Measurements from ENCODE around the gene RARG. TPM values are rescaled to one million over a fixed set of nuclear protein-coding genes. Genes with fewer than 3 reads are reported as not detected.
"Not testable (repeated sequence)": the region's sequence is repeated elsewhere in the genome, so short reads cannot be mapped to it uniquely, and the experiment has no call there.

RARG gene
- total RNA-seq, 1 experiment from 2014 or later = 1.7 TPM

DNA sequence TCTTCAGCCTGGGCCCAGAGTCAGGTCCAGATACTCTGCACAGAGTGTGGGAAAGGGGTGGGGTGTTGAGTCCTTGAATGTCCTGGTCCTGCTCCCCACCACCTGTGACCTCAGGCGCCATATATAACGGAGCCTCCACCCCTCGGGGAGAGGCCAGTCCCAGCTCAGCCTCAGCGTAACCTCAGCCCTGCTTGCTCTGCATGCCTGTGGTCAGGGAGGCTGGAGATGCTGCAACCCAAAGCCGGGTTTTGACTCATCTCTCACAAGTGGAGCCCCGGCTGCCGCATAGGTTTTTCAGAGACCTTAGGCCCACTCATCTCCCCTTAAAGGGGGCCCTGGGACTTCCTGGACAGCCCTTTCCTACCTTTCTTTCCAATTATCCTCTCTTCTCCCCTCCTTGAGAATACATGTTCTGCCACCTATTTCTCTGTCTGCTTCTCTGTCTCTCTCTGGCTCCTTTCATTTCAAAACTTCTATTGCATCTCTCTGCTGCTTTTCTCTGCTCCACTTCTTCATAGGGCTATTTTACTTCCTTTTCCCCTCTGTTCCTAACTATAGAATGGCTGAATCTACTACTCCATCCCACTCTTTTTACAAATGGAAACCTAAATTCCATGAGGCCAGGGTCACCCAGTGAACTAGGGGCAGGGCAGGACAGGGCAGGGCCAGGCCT, 26.1 kb downstream of the RARG start:
- Histone ChIP-seq H3K36me3 (ENCODE audit: insufficient read depth, low read length) (peaks cover 9% of the 10 kb centered on the region; the same call in 1 of the 2 replicates), H3K9me3 (ENCODE audit: low read length) (no peaks in the 10 kb centered on the region), H3K9me2 (replicated peaks; ENCODE audit: insufficient read depth, low read length) (no peaks in the 10 kb centered on the region), H3K9ac (ENCODE audit: low read length) (peak overlapping the region; percentile 80), H3K4me1 (ENCODE audit: low read length) (peaks cover 76% of the 10 kb centered on the region), H2AFZ (ENCODE audit: low read length) (no peak overlapping the region), H3K27me3 (ENCODE audit: low read length) (no peaks in the 10 kb centered on the region), H3K79me2 (ENCODE audit: low read length) (peaks cover 50% of the 10 kb centered on the region), H4K20me1 (ENCODE audit: insufficient read depth, low read depth, low read length) (no peaks in the 10 kb centered on the region), H3K27ac (ENCODE audit: low read length) (peak overlapping the region; percentile 91), H3K4me3 (ENCODE audit: low read length) (peak overlapping the region; percentile 74), H3K4me2 (ENCODE audit: low read depth, low read length, poor library complexity, severe bottlenecking) (peak overlapping the region; percentile 93)
- DNase-seq = peak; percentile 86

DNA sequence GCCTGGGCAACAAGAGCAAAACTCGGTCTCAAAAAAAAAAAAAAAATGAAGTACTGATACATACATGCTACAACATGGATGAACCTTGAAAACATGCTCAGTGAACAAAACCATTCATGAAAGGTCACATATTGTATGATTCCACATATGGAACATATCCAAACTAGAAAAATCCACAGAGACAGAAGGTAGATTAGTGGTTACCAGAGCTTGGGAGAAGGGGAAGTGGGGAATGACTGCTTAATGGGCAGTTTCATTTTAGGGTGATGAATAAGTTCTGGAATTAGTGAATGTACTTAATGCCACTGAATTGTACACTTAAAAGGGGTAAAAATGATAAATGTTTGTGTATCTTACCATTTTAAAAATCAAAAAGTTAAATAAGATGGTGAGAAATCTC, 27.7 kb downstream of the RARG start:
- Histone ChIP-seq H3K36me3 (ENCODE audit: insufficient read depth, low read length) (peaks cover 12% of the 10 kb centered on the region), H3K27ac (ENCODE audit: low read length) (peak overlapping the region; percentile 91; the same call in 1 of the 2 replicates), H3K4me2 (ENCODE audit: low read depth, low read length, poor library complexity, severe bottlenecking) (peak overlapping the region; percentile 93), H3K4me3 (ENCODE audit: low read length) (no peak overlapping the region), H4K20me1 (ENCODE audit: insufficient read depth, low read depth, low read length) (no peaks in the 10 kb centered on the region), H3K79me2 (ENCODE audit: low read length) (peaks cover 58% of the 10 kb centered on the region), H3K27me3 (ENCODE audit: low read length) (no peaks in the 10 kb centered on the region), H3K9me3 (ENCODE audit: low read length) (no peaks in the 10 kb centered on the region), H3K9ac (ENCODE audit: low read length) (no peak overlapping the region), H3K9me2 (replicated peaks; ENCODE audit: insufficient read depth, low read length) (no peaks in the 10 kb centered on the region), H3K4me1 (ENCODE audit: low read length) (peaks cover 90% of the 10 kb centered on the region), H2AFZ (ENCODE audit: low read length) (no peak overlapping the region)
- no peak for DNase-seq

DNA sequence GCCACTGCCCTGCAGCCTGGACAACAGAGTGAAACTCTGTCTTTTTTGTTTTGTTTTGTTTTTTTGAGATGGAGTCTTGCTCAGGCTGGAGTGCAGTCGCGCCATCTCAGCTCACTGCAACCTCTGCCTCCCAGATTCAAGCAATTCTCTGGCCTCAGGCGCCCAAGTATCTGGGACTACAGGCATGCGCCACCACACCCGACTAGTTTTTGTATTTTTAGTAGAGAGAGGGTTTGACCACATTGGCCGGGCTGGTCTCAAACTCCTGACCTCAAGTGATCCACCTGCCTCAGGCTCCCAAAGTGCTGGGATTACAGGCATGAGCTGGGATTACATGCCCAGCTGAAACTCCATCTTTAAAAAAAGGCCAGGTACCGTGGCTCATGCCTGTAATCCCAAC, 29.7 kb downstream of the RARG start:
- Histone ChIP-seq H3K4me3 (ENCODE audit: low read length) (peak overlapping the region; percentile 47; the same call in 1 of the 2 replicates), H3K4me1 (ENCODE audit: low read length) (peaks cover 76% of the 10 kb centered on the region), H3K36me3 (ENCODE audit: insufficient read depth, low read length) (peaks cover 12% of the 10 kb centered on the region), H3K4me2 (ENCODE audit: low read depth, low read length, poor library complexity, severe bottlenecking) (peak overlapping the region; percentile 74), H3K27ac (ENCODE audit: low read length) (peak overlapping the region; percentile 95), H3K79me2 (ENCODE audit: low read length) (peaks cover 61% of the 10 kb centered on the region)
- not testable (repeated sequence) for DNase-seq; H2AFZ ChIP-seq (ENCODE audit: low read length); H3K9me2 ChIP-seq (replicated peaks; ENCODE audit: insufficient read depth, low read length); H3K9me3 ChIP-seq (ENCODE audit: low read length); H3K9ac ChIP-seq (ENCODE audit: low read length); H3K27me3 ChIP-seq (ENCODE audit: low read length); H4K20me1 ChIP-seq (ENCODE audit: insufficient read depth, low read depth, low read length)

GRCh38 chr12:53201639-53202038, 30.4 kb downstream of the RARG start:
- Histone ChIP-seq H3K4me1 (ENCODE audit: low read length) (peaks cover 74% of the 10 kb centered on the region), H3K79me2 (ENCODE audit: low read length) (peaks cover 57% of the 10 kb centered on the region), H3K4me2 (ENCODE audit: low read depth, low read length, poor library complexity, severe bottlenecking) (peak overlapping the region; percentile 74)

GRCh38 chr12:53201177-53201541, 30.9 kb downstream of the RARG start:
- H4K20me1 ChIP-seq (ENCODE audit: insufficient read depth, low read depth, low read length) = no peaks in the 10 kb centered on the region

More at GRCh38 chr12:53201639-53202038, 30.4 kb downstream of the RARG start:
- Histone ChIP-seq H4K20me1 (ENCODE audit: insufficient read depth, low read depth, low read length) (no peaks in the 10 kb centered on the region), H3K9me3 (ENCODE audit: low read length) (no peaks in the 10 kb centered on the region), H3K4me3 (ENCODE audit: low read length) (peak overlapping the region; percentile 47), H3K27ac (ENCODE audit: low read length) (peak overlapping the region; percentile 95), H3K9ac (ENCODE audit: low read length) (peak overlapping the region; percentile 62), H2AFZ (ENCODE audit: low read length) (no peak overlapping the region), H3K27me3 (ENCODE audit: low read length) (no peaks in the 10 kb centered on the region), H3K9me2 (replicated peaks; ENCODE audit: insufficient read depth, low read length) (no peaks in the 10 kb centered on the region), H3K36me3 (ENCODE audit: insufficient read depth, low read length) (peaks cover 13% of the 10 kb centered on the region)
- DNase-seq = peak; percentile 65

DNA sequence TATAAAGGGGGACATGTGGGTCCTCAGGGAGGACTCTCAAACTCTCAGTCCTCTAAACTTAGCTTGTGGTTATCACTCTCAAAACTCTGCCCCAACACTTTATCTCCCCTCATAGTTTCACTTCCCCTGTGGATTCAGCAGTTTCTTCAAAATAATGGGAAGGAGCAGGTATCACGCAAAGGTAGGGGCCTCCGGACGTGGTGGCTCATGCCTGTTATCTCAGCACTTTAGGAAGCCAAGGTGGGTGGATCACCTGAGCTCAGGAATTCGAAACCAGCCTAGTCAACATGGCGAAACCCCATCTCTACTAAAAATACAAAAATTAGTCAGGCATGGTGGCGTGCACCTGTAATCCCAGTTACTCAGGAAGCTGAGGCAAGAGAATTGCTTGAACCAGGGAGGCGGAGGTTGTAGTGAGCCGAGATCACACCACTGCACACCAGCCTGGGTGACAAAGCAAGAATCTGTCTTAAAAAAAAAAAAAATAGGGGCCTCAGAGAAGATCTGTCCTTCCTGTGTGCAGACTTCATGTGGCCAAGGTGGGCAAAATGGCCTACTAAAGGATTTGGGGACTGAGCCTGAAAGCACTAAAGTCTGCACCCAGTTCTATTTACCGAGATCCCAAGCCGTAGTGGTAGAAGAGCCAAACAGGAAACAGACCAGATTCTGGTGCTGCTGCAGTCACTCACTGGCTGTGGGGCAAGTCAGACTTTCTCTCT, 31.4 kb downstream of the RARG start:
- no peaks in the 10 kb centered on the region for H3K9me3 ChIP-seq (ENCODE audit: low read length)
- H2AFZ ChIP-seq (ENCODE audit: low read length) = no peak overlapping the region
- H4K20me1 ChIP-seq (ENCODE audit: insufficient read depth, low read depth, low read length) = no peaks in the 10 kb centered on the region
- peak overlapping the region; percentile 74 for H3K4me2 ChIP-seq (ENCODE audit: low read depth, low read length, poor library complexity, severe bottlenecking)
- H3K27ac ChIP-seq (ENCODE audit: low read length) = peak overlapping the region; percentile 95
- H3K4me1 ChIP-seq (ENCODE audit: low read length) = peaks cover 65% of the 10 kb centered on the region
- H3K79me2 ChIP-seq (ENCODE audit: low read length) = peaks cover 47% of the 10 kb centered on the region
- H3K36me3 ChIP-seq (ENCODE audit: insufficient read depth, low read length) = peaks cover 23% of the 10 kb centered on the region
- peak; percentile 83 for DNase-seq
- peak overlapping the region; percentile 47 for H3K4me3 ChIP-seq (ENCODE audit: low read length)
- peak overlapping the region; percentile 62 for H3K9ac ChIP-seq (ENCODE audit: low read length)
- H3K27me3 ChIP-seq (ENCODE audit: low read length) = no peaks in the 10 kb centered on the region
- H3K9me2 ChIP-seq (replicated peaks; ENCODE audit: insufficient read depth, low read length) = no peaks in the 10 kb centered on the region

More at GRCh38 chr12:53201177-53201541, 30.9 kb downstream of the RARG start:
- Histone ChIP-seq H3K36me3 (ENCODE audit: insufficient read depth, low read length) (peaks cover 18% of the 10 kb centered on the region), H3K9me2 (replicated peaks; ENCODE audit: insufficient read depth, low read length) (no peaks in the 10 kb centered on the region), H3K9me3 (ENCODE audit: low read length) (no peaks in the 10 kb centered on the region), H3K79me2 (ENCODE audit: low read length) (peaks cover 52% of the 10 kb centered on the region), H3K4me3 (ENCODE audit: low read length) (peak overlapping the region; percentile 47), H3K9ac (ENCODE audit: low read length) (peak overlapping the region; percentile 62), H3K27me3 (ENCODE audit: low read length) (no peaks in the 10 kb centered on the region), H3K27ac (ENCODE audit: low read length) (peak overlapping the region; percentile 95), H3K4me2 (ENCODE audit: low read depth, low read length, poor library complexity, severe bottlenecking) (peak overlapping the region; percentile 74), H3K4me1 (ENCODE audit: low read length) (peaks cover 71% of the 10 kb centered on the region), H2AFZ (ENCODE audit: low read length) (no peak overlapping the region)
- no peak for DNase-seq

GRCh38 chr12:53200107-53200457, 31.9 kb downstream of the RARG start:
- DNase-seq = no peak
- Histone ChIP-seq H3K27ac (ENCODE audit: low read length) (peak overlapping the region; percentile 95), H3K4me2 (ENCODE audit: low read depth, low read length, poor library complexity, severe bottlenecking) (peak overlapping the region; percentile 74), H3K79me2 (ENCODE audit: low read length) (peaks cover 42% of the 10 kb centered on the region), H4K20me1 (ENCODE audit: insufficient read depth, low read depth, low read length) (no peaks in the 10 kb centered on the region), H2AFZ (ENCODE audit: low read length) (no peak overlapping the region), H3K27me3 (ENCODE audit: low read length) (no peaks in the 10 kb centered on the region), H3K4me1 (ENCODE audit: low read length) (peaks cover 60% of the 10 kb centered on the region), H3K4me3 (ENCODE audit: low read length) (peak overlapping the region; percentile 47), H3K9me2 (replicated peaks; ENCODE audit: insufficient read depth, low read length) (no peaks in the 10 kb centered on the region), H3K9ac (ENCODE audit: low read length) (peak overlapping the region; percentile 62), H3K36me3 (ENCODE audit: insufficient read depth, low read length) (peaks cover 25% of the 10 kb centered on the region), H3K9me3 (ENCODE audit: low read length) (no peaks in the 10 kb centered on the region)

DNA sequence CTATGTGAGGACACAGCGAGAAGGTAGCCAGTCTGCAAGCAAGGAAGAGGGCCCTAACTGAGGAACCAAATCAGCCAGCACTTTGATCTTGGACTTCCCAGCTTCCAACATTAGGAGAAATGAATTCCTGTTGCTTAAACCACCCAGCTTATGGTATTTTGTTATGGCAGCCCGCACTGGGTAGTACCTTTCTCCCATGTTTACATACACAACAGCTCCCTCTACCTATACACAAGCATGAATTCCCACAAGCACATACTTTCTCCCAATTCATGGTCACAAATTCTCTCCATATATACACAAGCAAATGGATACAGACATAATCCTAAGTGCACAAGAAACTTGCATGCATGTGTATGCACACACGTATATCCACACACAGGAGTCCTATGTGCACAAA, 32.3 kb downstream of the RARG start:
- Histone ChIP-seq H3K9ac (ENCODE audit: low read length) (peak overlapping the region; percentile 62), H3K27ac (ENCODE audit: low read length) (peak overlapping the region; percentile 95), H3K36me3 (ENCODE audit: insufficient read depth, low read length) (peaks cover 25% of the 10 kb centered on the region), H4K20me1 (ENCODE audit: insufficient read depth, low read depth, low read length) (no peaks in the 10 kb centered on the region), H3K9me2 (replicated peaks; ENCODE audit: insufficient read depth, low read length) (no peaks in the 10 kb centered on the region), H3K9me3 (ENCODE audit: low read length) (no peaks in the 10 kb centered on the region), H3K27me3 (ENCODE audit: low read length) (no peaks in the 10 kb centered on the region), H3K4me3 (ENCODE audit: low read length) (peak overlapping the region; percentile 47), H3K79me2 (ENCODE audit: low read length) (peaks cover 38% of the 10 kb centered on the region), H2AFZ (ENCODE audit: low read length) (no peak overlapping the region), H3K4me2 (ENCODE audit: low read depth, low read length, poor library complexity, severe bottlenecking) (peak overlapping the region; percentile 74), H3K4me1 (ENCODE audit: low read length) (peaks cover 56% of the 10 kb centered on the region)
- DNase-seq = no peak

Data from Karpas-422 (cell line).